Esophagus squamous epithelium (tissue), 4 donors: ENCODE measurements around the gene NMT1.

ENCODE experiments used
- CTCF ChIP-seq, 6 experiments: fragments of 450-650 bp in 4 of 6; fragments of 200-600 bp in 2 of 6; sonication (generic) in 2 of 6; IDR thresholded peaks; one replicate each; pipeline ENCODE4 v1.5.1; 2016 to 2019; ENCODE audit warnings: antibody characterized with exemption in 6 of 6, mild to moderate bottlenecking in 4 of 6, moderate library complexity in 4 of 6
- POLR2A ChIP-seq, 4 donors: fragments of 450-650 bp; IDR thresholded peaks; one replicate each; pipeline ENCODE4 v1.6.1; 2017; ENCODE audit warnings: antibody characterized with exemption in 4 of 4, mild to moderate bottlenecking in 4 of 4, moderate library complexity in 3 of 4

- TF ChIP-seq POLR2A (IDR thresholded peaks at IDR 0.05): no peak
- TF ChIP-seq CTCF (IDR thresholded peaks at IDR 0.05): no peak
Measured at GRCh38 chr17:45118691-45119090, 57.6 kb downstream of the NMT1 start.
